PFSK-1 (cell line): ENCODE data around the gene SYNPO.

Experiments used
- POLR2AphosphoS5 ChIP-seq: IDR thresholded peaks from 2 replicates; pipeline ENCODE4 v1.6.1; 2012; ENCODE audit warnings: low read depth, mild to moderate bottlenecking, control low read depth, low read length, moderate library complexity
- SIN3A ChIP-seq: IDR thresholded peaks from 2 replicates; pipeline ENCODE4 v1.6.1; 2012; ENCODE audit warnings: mild to moderate bottlenecking, low read length, moderate library complexity, borderline replicate concordance; ENCODE audit not compliant: insufficient read depth
- TF ChIP-seq, protein P1 (sequence below), 2 experiments: IDR thresholded peaks; 2 replicates each; pipeline versions ENCODE4 v1.6.1 to v1.8.0; 2011 to 2012; ENCODE audit warnings: low read depth in 2 of 2, low read length in 2 of 2, control low read depth in 1 of 2, inconsistent platforms in 1 of 2, mild to moderate bottlenecking in 1 of 2, moderate library complexity in 1 of 2; ENCODE audit not compliant: insufficient read depth in 1 of 2

DNA sequence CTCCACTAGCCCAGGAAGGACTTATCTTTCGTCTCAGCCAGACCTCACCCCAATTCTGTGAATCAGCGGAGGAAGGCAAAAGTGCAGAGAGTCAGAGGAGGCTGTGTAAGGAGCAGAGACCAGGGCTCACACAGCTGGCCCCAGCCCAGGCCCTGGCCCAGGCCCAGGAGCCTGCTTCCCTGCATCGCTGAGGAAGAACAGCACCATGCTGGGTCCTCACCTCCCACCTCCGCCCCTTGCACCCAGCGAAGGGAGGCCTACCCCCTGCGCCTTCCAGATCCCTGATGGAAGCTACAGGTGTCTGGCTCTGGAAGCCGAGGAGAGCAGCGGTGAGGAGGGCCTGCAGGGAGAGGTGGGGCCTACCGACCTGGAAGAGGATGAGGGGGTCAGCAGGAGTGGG lies 22.3 kb upstream of the SYNPO start:
- TF ChIP-seq SIN3A (no peak), POLR2AphosphoS5 (no peak)
- TF ChIP-seq, protein P1, sequence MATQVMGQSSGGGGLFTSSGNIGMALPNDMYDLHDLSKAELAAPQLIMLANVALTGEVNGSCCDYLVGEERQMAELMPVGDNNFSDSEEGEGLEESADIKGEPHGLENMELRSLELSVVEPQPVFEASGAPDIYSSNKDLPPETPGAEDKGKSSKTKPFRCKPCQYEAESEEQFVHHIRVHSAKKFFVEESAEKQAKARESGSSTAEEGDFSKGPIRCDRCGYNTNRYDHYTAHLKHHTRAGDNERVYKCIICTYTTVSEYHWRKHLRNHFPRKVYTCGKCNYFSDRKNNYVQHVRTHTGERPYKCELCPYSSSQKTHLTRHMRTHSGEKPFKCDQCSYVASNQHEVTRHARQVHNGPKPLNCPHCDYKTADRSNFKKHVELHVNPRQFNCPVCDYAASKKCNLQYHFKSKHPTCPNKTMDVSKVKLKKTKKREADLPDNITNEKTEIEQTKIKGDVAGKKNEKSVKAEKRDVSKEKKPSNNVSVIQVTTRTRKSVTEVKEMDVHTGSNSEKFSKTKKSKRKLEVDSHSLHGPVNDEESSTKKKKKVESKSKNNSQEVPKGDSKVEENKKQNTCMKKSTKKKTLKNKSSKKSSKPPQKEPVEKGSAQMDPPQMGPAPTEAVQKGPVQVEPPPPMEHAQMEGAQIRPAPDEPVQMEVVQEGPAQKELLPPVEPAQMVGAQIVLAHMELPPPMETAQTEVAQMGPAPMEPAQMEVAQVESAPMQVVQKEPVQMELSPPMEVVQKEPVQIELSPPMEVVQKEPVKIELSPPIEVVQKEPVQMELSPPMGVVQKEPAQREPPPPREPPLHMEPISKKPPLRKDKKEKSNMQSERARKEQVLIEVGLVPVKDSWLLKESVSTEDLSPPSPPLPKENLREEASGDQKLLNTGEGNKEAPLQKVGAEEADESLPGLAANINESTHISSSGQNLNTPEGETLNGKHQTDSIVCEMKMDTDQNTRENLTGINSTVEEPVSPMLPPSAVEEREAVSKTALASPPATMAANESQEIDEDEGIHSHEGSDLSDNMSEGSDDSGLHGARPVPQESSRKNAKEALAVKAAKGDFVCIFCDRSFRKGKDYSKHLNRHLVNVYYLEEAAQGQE (IDR thresholded peaks at IDR 0.05; ENCODE audit: insufficient read depth in 1 of 2, low read depth in 2 of 2, low read length in 2 of 2): no peak
